ENCODE measurements around the gene CBX8. TPM values are rescaled to one million over a fixed set of nuclear protein-coding genes. Genes with fewer than 3 reads are reported as not detected.
"Not testable (repeated sequence)": the region's sequence is repeated elsewhere in the genome, so short reads cannot be mapped to it uniquely, and the experiment has no call there.

CBX8 gene
- total RNA-seq, 1 donor from 2014 or later: 16.0 TPM

GRCh38 chr17:79774561-79774975 lies 22.3 kb downstream of the CBX8 start:
- H3K4me3 Mint-ChIP-seq: no peak overlapping the region
- DNase-seq (ENCODE audit: extremely low spot score, unreplicated experiment): no peak
- H3K27me3 Mint-ChIP-seq: peaks cover 21% of the 10 kb centered on the region
- no peak overlapping the region for H3K27ac Mint-ChIP-seq
- no peaks in the 10 kb centered on the region for H3K36me3 Mint-ChIP-seq
- no peaks in the 10 kb centered on the region for H3K9me3 Mint-ChIP-seq
- TF ChIP-seq CTCF (conservative IDR thresholded peaks at IDR 0.05): no peak
- peaks cover 25% of the 10 kb centered on the region for H3K4me1 Mint-ChIP-seq (ENCODE audit: unreplicated experiment)

GRCh38 chr17:79772726-79773125 lies 24.2 kb downstream of the CBX8 start:
- H3K27ac Mint-ChIP-seq; H3K9me3 Mint-ChIP-seq; DNase-seq (ENCODE audit: extremely low spot score, unreplicated experiment); H3K4me3 Mint-ChIP-seq; H3K36me3 Mint-ChIP-seq: not testable (repeated sequence)
- peaks cover 24% of the 10 kb centered on the region for H3K4me1 Mint-ChIP-seq (ENCODE audit: unreplicated experiment)
- H3K27me3 Mint-ChIP-seq: peaks cover 21% of the 10 kb centered on the region

GRCh38 chr17:79771276-79771675 lies 25.6 kb downstream of the CBX8 start:
- no peaks in the 10 kb centered on the region for H3K9me3 Mint-ChIP-seq
- peaks cover 17% of the 10 kb centered on the region for H3K4me1 Mint-ChIP-seq (ENCODE audit: unreplicated experiment)
- DNase-seq (ENCODE audit: extremely low spot score, unreplicated experiment): no peak
- peaks cover 15% of the 10 kb centered on the region for H3K27me3 Mint-ChIP-seq
- no peak for TF ChIP-seq CTCF (conservative IDR thresholded peaks at IDR 0.05)
- H3K27ac Mint-ChIP-seq: no peak overlapping the region
- no peak overlapping the region for H3K4me3 Mint-ChIP-seq
- no peaks in the 10 kb centered on the region for H3K36me3 Mint-ChIP-seq

GRCh38 chr17:79769570-79770506 lies 27.0 kb downstream of the CBX8 start:
- H3K27ac Mint-ChIP-seq: no peak overlapping the region

GRCh38 chr17:79765708-79766107 lies 31.2 kb downstream of the CBX8 start:
- H3K36me3 Mint-ChIP-seq: no peaks in the 10 kb centered on the region
- no peak for TF ChIP-seq CTCF (conservative IDR thresholded peaks at IDR 0.05)

More at GRCh38 chr17:79769570-79770506, 27.0 kb downstream of the CBX8 start:
- peaks cover 12% of the 10 kb centered on the region for H3K27me3 Mint-ChIP-seq
- H3K9me3 Mint-ChIP-seq: no peaks in the 10 kb centered on the region
- no peak for DNase-seq (ENCODE audit: extremely low spot score, unreplicated experiment)
- no peak overlapping the region for H3K4me3 Mint-ChIP-seq
- peaks cover 11% of the 10 kb centered on the region for H3K4me1 Mint-ChIP-seq (ENCODE audit: unreplicated experiment)
- TF ChIP-seq CTCF (conservative IDR thresholded peaks at IDR 0.05): no peak
- no peaks in the 10 kb centered on the region for H3K36me3 Mint-ChIP-seq

GRCh38 chr17:79761894-79762589 lies 34.8 kb downstream of the CBX8 start:
- no peaks in the 10 kb centered on the region for H3K9me3 Mint-ChIP-seq
- DNase-seq (ENCODE audit: extremely low spot score, unreplicated experiment): no peak
- H3K27me3 Mint-ChIP-seq: no peaks in the 10 kb centered on the region
- no peak overlapping the region for H3K4me3 Mint-ChIP-seq
- H3K4me1 Mint-ChIP-seq (ENCODE audit: unreplicated experiment): no peaks in the 10 kb centered on the region
- H3K27ac Mint-ChIP-seq: no peak overlapping the region
- TF ChIP-seq CTCF (conservative IDR thresholded peaks at IDR 0.05): no peak
- no peaks in the 10 kb centered on the region for H3K36me3 Mint-ChIP-seq

More at GRCh38 chr17:79765708-79766107, 31.2 kb downstream of the CBX8 start:
- no peak for DNase-seq (ENCODE audit: extremely low spot score, unreplicated experiment)
- no peak overlapping the region for H3K27ac Mint-ChIP-seq
- H3K27me3 Mint-ChIP-seq: no peaks in the 10 kb centered on the region
- H3K9me3 Mint-ChIP-seq: no peaks in the 10 kb centered on the region
- no peaks in the 10 kb centered on the region for H3K4me1 Mint-ChIP-seq (ENCODE audit: unreplicated experiment)
- H3K4me3 Mint-ChIP-seq: no peak overlapping the region
